ENCODE data around the gene TCF12.

GRCh38 chr15:56933410-56933809 is 15.0 kb downstream of the TCF12 start:
- TF ChIP-seq CTCF (optimal IDR thresholded peaks at IDR 0.05 in 1 of 3, IDR thresholded peaks at IDR 0.05 in 1 of 3, conservative IDR thresholded peaks at IDR 0.05 in 1 of 3; ENCODE audit: extremely low read depth in 1 of 3, insufficient read depth in 2 of 3, low read length in 3 of 3) (no peak), EZH2 (IDR thresholded peaks at IDR 0.05; ENCODE audit: low read length) (no peak)

Measured in keratinocyte (primary cell).